ENCODE results near the gene HIVEP3.

HIVEP3 gene

DNA sequence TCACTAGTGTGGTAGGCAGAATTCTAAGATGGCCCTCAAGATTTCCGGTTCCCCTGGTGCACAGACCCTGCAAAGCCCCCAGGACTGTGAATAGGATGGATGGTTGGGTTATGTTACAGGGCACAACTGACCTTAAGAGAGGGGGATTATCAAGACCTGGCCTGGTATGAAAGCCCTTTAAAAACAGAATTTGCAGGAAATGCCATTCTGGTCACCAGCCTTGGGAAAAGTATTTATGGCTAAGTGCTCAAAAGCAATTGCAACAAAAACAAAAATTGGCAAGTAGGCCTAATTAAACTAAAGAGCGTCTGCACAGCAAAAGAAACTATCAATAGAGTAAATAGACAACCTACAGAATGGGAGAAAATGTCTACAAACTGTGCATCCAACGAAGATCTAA is 289.6 kb downstream of the HIVEP3 start:
- Histone ChIP-seq H3K9ac (ENCODE audit: insufficient read length) (no peak overlapping the region), H3K36me3 (ENCODE audit: insufficient read depth, low read length) (no peaks in the 10 kb centered on the region), H3K27ac (no peak overlapping the region), H3K4me3 (no peak overlapping the region), H3K9me3 (ENCODE audit: low read depth, low read length) (no peaks in the 10 kb centered on the region)
- TF ChIP-seq EZH2 (IDR thresholded peaks at IDR 0.05), result no peak
- no peak for TF ChIP-seq FOXP2 (optimal IDR thresholded peaks at IDR 0.05; ENCODE audit: control extremely low read depth, extremely low read length, insufficient read depth)
- TF ChIP-seq POLR2AphosphoS5 (IDR thresholded peaks at IDR 0.05; ENCODE audit: borderline replicate concordance, low read depth, low read length), result no peak
- no peak for DNase-seq (ENCODE audit: low read depth, low spot score)

DNA sequence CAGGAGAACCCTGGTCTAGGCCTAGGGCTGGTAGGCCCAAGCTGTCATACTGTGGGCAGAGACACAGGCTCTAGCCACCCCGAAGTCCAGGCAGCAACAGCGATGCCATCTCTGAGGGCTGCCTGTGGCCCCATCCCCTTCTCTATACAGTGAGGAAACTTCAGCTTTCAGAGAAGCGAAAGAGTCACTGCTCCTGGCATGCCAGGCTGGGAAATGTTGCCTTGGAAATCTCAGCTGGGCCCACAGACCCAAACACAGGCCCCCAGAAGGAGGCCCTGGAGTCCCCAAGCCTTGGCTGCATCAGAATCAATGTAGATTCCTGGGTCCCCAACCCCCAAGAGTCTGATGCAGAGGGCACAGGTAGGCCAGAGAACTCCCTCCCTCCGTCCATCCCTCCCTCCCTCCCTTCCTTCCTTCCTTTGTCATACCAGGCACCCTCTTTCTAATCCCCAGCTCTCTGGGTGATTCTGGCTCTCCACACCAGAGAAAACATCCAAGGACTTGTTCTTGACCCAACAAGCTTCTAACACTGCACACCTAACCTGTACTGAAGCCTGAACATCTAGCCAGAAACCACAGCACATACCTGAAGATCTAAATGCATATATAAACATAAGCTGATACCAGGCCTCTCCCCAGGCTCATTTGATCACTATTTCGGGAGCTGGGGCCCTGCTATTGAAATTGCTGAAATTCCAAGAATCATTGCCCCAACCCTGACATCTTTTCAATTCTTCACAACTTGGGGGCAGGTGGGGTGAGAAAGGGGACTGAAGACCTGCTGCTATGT is 291.0 kb downstream of the HIVEP3 start:
- DNase-seq (ENCODE audit: low read depth, low spot score), result no peak
- no peak overlapping the region for H3K4me3 ChIP-seq
- H3K9ac ChIP-seq (ENCODE audit: insufficient read length), result no peak overlapping the region
- H3K27ac ChIP-seq, result no peak overlapping the region
- no peaks in the 10 kb centered on the region for H3K9me3 ChIP-seq (ENCODE audit: low read depth, low read length)
- TF ChIP-seq FOXP2 (optimal IDR thresholded peaks at IDR 0.05; ENCODE audit: control extremely low read depth, extremely low read length, insufficient read depth) (no peak), POLR2AphosphoS5 (IDR thresholded peaks at IDR 0.05; ENCODE audit: borderline replicate concordance, low read depth, low read length) (no peak), EZH2 (IDR thresholded peaks at IDR 0.05) (no peak)
- H3K36me3 ChIP-seq (ENCODE audit: insufficient read depth, low read length), result no peaks in the 10 kb centered on the region

GRCh38 chr1:41626616-41627375 is 291.9 kb downstream of the HIVEP3 start:
- Histone ChIP-seq H3K9ac (ENCODE audit: insufficient read length) (no peak overlapping the region), H3K36me3 (ENCODE audit: insufficient read depth, low read length) (no peaks in the 10 kb centered on the region), H3K27ac (no peak overlapping the region), H3K9me3 (ENCODE audit: low read depth, low read length) (no peaks in the 10 kb centered on the region), H3K4me3 (no peak overlapping the region)
- TF ChIP-seq EZH2 (IDR thresholded peaks at IDR 0.05), result no peak
- TF ChIP-seq POLR2AphosphoS5 (IDR thresholded peaks at IDR 0.05; ENCODE audit: borderline replicate concordance, low read depth, low read length), result no peak
- no peak for TF ChIP-seq FOXP2 (optimal IDR thresholded peaks at IDR 0.05; ENCODE audit: control extremely low read depth, extremely low read length, insufficient read depth)
- no peak for DNase-seq (ENCODE audit: low read depth, low spot score)

- H3K9ac ChIP-seq (ENCODE audit: insufficient read length), result no peak overlapping the region
- H3K36me3 ChIP-seq (ENCODE audit: insufficient read depth, low read length), result no peaks in the 10 kb centered on the region
- H3K9me3 ChIP-seq (ENCODE audit: low read depth, low read length), result no peaks in the 10 kb centered on the region
- no peak overlapping the region for H3K27ac ChIP-seq
- no peak overlapping the region for H3K4me3 ChIP-seq
- TF ChIP-seq EZH2 (IDR thresholded peaks at IDR 0.05) (no peak), FOXP2 (optimal IDR thresholded peaks at IDR 0.05; ENCODE audit: control extremely low read depth, extremely low read length, insufficient read depth) (no peak), POLR2AphosphoS5 (IDR thresholded peaks at IDR 0.05; ENCODE audit: borderline replicate concordance, low read depth, low read length) (no peak)
- DNase-seq (ENCODE audit: low read depth, low spot score), result no peak
These were observed 292.6 kb downstream of the HIVEP3 start for GRCh38 chr1:41626146-41626545.

GRCh38 chr1:41623736-41624135 is 295.0 kb downstream of the HIVEP3 start:
- Histone ChIP-seq H3K9me3 (ENCODE audit: low read depth, low read length) (no peaks in the 10 kb centered on the region), H3K4me3 (no peak overlapping the region), H3K36me3 (ENCODE audit: insufficient read depth, low read length) (no peaks in the 10 kb centered on the region), H3K9ac (ENCODE audit: insufficient read length) (no peak overlapping the region), H3K27ac (no peak overlapping the region)
- no peak for DNase-seq (ENCODE audit: low read depth, low spot score)
- TF ChIP-seq EZH2 (IDR thresholded peaks at IDR 0.05), result no peak
- no peak for TF ChIP-seq FOXP2 (optimal IDR thresholded peaks at IDR 0.05; ENCODE audit: control extremely low read depth, extremely low read length, insufficient read depth)
- TF ChIP-seq POLR2AphosphoS5 (IDR thresholded peaks at IDR 0.05; ENCODE audit: borderline replicate concordance, low read depth, low read length), result no peak

- no peak overlapping the region for H3K9ac ChIP-seq (ENCODE audit: insufficient read length)
- no peaks in the 10 kb centered on the region for H3K9me3 ChIP-seq (ENCODE audit: low read depth, low read length)
- H3K4me3 ChIP-seq, result no peak overlapping the region
- TF ChIP-seq EZH2 (IDR thresholded peaks at IDR 0.05) (no peak), POLR2AphosphoS5 (IDR thresholded peaks at IDR 0.05; ENCODE audit: borderline replicate concordance, low read depth, low read length) (no peak), FOXP2 (optimal IDR thresholded peaks at IDR 0.05; ENCODE audit: control extremely low read depth, extremely low read length, insufficient read depth) (no peak)
- H3K27ac ChIP-seq, result no peak overlapping the region
- no peak for DNase-seq (ENCODE audit: low read depth, low spot score)
- H3K36me3 ChIP-seq (ENCODE audit: insufficient read depth, low read length), result no peaks in the 10 kb centered on the region
These were observed 295.6 kb downstream of the HIVEP3 start for GRCh38 chr1:41622859-41623732.

- Histone ChIP-seq H3K27ac (no peak overlapping the region), H3K9me3 (ENCODE audit: low read depth, low read length) (no peaks in the 10 kb centered on the region), H3K4me3 (no peak overlapping the region), H3K36me3 (ENCODE audit: insufficient read depth, low read length) (no peaks in the 10 kb centered on the region), H3K9ac (ENCODE audit: insufficient read length) (no peak overlapping the region)
- TF ChIP-seq EZH2 (IDR thresholded peaks at IDR 0.05) (no peak), FOXP2 (optimal IDR thresholded peaks at IDR 0.05; ENCODE audit: control extremely low read depth, extremely low read length, insufficient read depth) (no peak), POLR2AphosphoS5 (IDR thresholded peaks at IDR 0.05; ENCODE audit: borderline replicate concordance, low read depth, low read length) (no peak)
- DNase-seq (ENCODE audit: low read depth, low spot score), result no peak
These were observed 296.3 kb downstream of the HIVEP3 start for GRCh38 chr1:41622402-41622801.

GRCh38 chr1:41621791-41622190 is 296.9 kb downstream of the HIVEP3 start:
- Histone ChIP-seq H3K9ac (ENCODE audit: insufficient read length) (no peak overlapping the region), H3K27ac (no peak overlapping the region), H3K36me3 (ENCODE audit: insufficient read depth, low read length) (no peaks in the 10 kb centered on the region), H3K4me3 (no peak overlapping the region), H3K9me3 (ENCODE audit: low read depth, low read length) (no peaks in the 10 kb centered on the region)
- TF ChIP-seq POLR2AphosphoS5 (IDR thresholded peaks at IDR 0.05; ENCODE audit: borderline replicate concordance, low read depth, low read length), result no peak
- TF ChIP-seq EZH2 (IDR thresholded peaks at IDR 0.05), result no peak
- TF ChIP-seq FOXP2 (optimal IDR thresholded peaks at IDR 0.05; ENCODE audit: control extremely low read depth, extremely low read length, insufficient read depth), result no peak
- no peak for DNase-seq (ENCODE audit: low read depth, low spot score)
